GM21717 (cell line): Measurements from ENCODE around the gene RFT1.
"Not testable (repeated sequence)": the region's sequence is repeated elsewhere in the genome, so short reads cannot be mapped to it uniquely, and the experiment has no call there.

ENCODE experiments used
- ATAC-seq: cut with Tn5 transposase; IDR thresholded peaks from one replicate; pipeline ENCODE4 v1.9.1; 2021; ENCODE audit warnings: mild to moderate bottlenecking, moderate library complexity; ENCODE audit not compliant: unreplicated experiment

RFT1 gene

DNA sequence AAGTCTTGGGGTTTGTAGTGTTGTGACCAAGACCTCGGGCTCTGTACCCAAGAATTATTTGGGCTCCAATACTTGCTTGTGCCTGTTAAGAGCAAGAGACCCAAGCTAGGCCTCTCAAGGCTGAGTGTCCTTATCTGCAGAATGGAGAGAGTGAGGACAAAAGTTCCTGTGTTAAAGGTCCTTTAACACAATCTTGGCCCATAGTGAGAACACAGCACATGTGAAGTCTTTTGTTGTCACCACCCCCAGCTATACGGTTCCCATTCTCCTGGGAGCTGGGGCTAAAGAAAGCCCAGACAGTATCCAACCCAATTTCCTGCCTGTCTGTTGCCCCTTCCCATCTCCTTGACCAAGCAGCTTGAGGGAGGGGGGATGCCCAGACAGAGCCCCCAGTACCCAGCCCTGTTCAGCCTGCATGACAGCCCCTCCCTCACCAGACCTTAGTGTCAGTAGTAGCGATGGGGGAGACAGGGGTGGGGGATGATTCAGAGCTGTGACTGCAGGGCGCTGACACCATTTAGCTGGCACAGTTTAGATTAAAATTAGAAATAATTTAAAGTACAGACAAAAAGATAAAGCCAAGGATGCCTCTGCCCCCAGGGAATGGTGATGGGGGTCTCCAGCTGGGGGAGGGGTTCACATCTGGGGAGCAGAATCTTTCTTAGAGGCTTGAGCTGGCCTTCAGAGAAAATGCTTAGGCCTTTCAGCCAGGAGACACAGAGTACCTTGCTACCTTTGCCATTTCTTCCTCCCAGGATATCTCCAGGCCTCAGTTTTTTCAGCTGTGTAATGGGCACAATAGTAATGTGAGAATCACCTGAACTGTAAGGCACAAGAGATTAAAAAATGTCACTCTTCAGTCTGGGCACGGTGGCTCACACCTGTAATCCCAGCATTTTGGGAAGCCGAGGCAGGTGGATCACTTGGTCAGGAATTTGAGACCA, 33.5 kb upstream of the RFT1 start:
- ATAC-seq, result no peak

DNA sequence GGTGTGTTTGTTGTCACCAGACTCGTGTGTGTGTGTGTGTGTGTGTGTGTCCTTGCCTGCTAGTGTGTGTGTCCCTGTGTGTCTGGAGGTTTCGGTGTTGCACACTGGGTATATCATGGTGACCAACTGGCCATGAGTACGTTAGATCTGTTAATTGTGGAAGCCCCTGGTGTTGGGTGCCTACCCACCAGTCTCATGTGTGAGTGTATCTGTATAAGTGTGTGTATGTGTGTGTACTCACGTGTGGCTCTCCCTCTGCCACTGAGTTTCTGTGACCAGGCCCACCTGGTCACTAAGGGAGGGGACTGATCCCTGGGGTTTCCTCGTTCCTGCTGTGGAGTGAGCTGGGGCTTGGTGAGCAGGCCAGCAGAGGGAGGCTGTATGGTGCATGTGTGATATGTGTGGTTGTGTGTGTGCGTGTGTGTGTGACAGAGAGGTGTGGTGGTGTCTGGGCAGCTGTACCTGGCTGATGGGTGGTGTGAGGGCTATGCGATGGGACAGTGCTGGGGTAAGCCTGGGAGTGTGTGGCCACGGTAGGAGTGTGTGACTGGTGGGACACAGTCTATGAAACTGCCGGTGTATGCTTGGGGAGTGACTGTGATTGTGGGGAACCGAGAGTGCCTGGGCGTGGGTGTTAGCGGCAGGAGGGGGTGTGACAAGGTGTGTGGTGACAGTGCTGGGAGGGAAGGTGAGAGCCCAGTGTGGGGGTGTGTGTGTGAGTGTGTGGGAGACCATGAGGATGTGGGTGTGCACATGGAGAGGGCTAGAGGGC, 32.6 kb upstream of the RFT1 start:
- ATAC-seq, result peak; percentile 33

DNA sequence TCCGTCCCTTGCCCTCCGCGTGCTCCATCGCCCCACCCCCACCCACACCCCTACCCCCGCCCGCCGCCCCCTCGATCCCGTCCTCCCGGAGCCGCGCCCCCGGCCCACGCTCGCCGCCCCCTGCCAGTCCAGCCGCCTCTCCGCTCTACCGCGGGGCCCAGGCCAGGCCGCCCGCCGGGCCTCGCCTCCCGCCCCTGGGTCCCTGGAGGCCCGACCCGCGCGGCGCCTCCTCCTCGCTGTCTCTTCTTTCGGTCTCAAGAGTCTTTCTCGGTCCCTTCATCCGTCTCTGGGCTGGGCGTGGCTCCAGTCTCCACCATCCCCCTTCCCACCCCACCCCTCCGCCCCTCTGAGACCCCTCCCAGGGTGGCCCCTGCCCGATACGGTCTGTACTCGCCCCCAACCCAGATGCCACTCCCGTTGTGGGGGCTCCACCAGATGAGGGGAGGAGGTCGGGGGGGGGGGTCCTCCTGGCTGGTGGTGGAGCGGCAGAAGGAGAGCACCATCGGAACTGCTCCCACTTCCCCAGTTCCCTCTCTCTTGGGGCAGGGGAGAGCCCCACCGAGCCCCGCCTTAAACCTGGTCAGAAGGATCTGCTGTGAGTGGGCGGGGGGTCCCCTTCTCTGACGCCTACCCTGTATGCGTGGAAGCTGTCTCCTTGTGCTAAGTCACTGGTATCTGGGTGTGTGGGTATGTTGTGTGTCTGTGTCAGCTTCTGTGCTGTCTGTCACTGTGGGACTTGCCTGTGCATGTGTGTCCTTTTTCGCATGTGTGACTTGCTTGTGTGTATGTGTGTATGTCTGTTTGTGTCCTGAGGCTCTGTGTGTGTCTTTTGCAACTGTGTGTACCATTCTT, 31.8 kb upstream of the RFT1 start:
- ATAC-seq, result peak; percentile 30

DNA sequence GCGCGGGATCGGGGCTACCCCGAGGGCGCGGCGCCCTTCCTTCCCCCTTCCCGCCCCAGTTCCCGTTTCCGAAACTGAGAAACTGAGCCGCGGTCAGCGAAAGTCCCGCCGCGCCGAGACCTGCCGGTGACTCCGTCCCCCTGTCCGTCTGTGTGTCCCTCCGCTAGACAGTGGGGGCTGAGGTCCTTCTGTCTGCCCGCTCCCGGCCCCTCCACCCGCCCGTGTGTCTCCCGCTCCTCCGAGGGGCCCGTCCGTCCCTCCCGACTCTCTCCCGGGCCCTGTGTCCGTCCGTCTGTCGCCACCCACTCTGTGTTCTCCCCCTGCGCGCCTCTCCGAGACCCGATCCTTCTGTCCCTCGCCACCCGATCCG, 31.2 kb upstream of the RFT1 start:
- ATAC-seq, result peak; percentile 7

DNA sequence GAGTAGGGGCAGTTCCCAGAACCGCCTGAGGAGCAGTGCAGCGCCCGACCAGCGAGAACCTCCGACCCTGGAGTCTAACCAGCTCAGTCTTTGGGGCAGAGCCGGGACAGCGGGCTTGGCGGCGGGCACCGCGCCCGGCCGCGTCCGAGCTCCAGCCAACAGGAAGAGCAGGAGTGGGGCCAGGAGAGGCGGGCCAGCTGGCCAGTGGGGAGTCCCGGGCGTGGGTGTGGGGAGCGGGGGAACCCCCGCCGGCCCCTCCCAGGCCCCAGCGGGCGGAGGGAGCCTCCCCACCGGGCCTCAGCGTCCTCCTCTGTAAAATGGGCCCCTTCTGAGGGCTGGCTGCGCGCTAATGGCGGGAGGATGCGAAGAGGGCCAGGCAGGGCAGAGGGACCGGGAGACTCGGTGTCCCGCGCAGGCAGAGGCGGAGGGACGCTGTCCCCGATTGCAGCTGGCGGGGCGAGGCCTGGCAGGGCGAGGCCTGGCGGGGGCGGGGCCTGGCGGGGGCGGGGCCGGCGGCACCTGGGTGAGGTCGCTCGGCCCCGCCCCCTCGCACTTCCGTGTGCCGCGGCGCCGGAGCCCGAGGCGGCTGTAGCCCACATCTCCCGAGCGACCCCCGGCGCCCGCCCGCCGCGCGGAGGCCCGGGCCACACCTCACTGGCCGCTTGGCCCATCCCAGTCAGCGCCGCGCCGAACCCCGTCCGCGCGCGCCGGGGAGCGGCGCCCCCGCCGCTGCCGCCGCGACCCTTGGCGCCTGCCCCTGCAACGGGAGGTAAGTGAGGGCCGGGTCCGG, 30.6 kb upstream of the RFT1 start, which contains the start of gene PRKCD:
Gene PRKCD (plus strand): TSS at position 550 of the 790 bp plus-strand sequence. CDS start 17,214 bp downstream, outside the sequence.
- peak; percentile 40 for ATAC-seq

DNA sequence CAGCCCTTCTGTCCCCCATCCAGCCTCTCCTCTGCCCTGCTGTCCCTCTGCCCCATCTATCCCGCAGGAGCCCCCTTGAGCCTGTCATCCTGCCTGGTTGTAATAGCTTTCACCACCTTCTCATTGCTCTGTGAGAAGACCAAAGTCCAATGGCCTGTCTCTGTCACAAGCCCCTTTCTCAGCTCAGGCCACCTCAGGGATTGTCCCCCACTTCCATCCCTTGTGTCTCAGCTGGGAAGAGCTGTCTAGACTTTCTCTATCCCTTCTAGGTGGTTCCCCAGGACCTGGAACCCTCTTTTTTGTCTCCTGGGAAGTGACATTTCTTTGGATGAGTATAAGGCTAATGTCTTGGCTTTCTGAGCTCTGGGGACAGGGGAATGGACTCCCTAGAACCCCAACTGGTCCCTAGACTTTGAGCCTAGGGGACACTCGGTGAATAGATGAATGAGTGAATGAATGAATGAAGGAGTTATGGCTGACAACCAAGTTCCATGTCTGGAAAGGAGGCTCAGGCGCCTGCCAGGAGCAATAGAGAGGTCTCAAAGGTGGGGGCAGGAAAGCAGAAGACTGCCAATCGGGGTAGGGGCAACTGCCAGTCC, 29.9 kb upstream of the RFT1 start:
- no peak for ATAC-seq

DNA sequence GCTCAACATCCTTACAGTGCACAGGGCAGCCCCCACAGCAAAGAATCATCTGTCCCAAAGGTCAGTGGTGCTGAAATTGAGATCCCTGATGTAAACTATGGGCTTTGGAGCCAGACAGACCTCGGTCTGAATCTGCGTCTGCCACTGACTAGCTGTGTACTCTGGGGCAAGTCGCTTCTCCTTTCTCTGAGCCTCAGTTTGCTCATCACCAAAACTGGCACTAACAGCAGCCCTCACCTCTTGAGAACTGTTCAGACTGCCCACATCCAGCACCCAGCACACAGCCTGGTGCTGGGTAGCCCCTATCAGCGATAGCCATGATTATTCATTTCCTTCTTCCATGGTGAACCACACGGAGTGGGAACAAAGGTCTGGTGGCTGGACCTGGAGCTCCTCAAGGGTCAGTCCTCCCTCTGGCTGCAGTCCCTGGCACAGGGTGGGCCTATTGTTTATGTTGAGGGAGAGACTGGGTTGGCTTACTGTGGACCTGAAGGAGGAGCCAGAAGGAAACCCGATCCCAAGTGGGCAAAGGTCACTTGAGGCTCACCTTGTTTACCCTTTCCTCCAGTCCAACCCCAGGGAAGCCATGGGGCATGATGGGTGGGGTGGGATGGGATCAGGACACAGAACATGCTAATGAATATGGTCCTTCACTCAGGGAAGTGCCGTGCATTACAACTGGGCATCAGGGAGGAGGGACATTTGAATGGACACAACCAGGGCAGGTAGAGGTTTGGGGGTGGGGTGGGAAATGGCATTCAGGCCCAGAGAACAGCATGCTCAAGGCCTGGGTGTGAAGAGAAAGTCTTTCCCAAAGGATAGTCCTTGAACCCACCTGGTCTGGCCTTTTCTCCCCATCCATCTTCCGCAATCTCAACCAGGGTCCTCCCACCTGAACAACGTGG, 29.2 kb upstream of the RFT1 start:
- ATAC-seq, result no peak

DNA sequence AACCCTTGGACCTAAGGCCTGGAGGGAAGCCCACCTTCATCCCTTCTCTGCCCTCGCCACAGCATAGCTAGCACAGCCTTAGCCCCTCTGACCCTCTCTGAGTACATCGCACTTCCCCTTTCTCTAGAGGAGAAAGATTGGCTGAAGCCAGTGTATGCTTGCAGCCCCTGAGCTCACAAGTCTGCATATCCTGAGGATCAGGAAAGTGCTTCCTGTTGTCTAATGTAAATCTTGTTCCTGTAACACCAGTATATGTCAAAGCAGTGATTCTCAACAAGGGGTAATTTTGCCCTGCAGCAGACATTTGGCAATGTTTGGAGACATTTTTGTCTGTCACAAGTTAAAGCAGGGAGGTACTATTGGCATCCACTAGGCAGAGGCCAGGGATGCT, 28.5 kb upstream of the RFT1 start:
- ATAC-seq, result no peak

DNA sequence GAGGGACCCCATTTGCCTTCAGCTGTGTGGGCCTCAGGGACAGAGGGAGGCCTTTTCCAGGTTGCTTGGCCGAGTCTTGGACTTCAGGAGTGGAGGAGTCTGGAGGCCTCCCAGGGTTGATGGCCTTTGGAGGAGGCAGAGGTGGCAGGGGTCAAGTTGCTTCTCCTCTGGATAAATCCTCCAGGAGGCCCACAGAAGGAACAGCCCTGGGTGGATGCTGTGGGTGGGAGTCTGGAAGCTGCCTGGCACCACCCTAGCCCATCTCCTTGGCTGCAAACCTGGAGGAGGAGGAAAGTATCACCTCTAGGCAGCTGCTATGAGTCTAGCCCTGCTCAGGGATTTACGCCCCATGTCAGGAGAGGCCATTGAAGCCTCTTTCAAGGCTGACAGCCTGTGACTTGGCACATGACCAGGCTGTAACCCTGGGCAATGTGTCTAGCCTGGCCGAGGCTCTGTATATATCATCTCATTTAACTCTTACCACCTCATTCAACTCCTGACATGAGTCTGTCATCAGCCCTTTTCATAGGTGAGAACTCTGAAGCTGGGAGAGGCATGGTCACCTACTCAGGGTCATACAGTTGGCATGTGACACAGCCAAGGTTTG, 27.8 kb upstream of the RFT1 start:
- no peak for ATAC-seq

DNA sequence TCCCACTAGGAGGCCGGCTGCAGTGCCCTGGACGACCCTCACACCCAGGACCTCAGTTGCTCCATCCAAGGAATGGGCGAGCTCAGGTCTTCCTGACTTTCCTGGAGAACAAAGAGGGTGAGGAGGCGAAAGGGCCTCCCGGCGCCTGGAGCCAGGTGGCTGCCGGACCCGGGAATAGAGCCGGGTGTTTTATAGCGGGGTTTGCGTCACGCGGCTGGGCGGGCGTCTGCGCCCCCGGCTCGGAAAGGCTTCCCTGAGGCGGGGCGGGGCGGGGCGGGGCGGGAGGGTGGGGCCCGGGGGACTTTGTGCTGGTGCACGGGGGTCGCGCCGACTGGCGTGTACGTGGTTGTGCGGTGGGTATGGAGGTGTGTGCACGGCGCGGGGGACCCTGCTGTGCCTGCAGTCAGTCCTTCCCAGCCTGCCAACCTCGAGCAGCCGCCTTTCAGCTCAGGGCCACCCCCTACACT, 26.2 kb upstream of the RFT1 start:
- no peak for ATAC-seq

DNA sequence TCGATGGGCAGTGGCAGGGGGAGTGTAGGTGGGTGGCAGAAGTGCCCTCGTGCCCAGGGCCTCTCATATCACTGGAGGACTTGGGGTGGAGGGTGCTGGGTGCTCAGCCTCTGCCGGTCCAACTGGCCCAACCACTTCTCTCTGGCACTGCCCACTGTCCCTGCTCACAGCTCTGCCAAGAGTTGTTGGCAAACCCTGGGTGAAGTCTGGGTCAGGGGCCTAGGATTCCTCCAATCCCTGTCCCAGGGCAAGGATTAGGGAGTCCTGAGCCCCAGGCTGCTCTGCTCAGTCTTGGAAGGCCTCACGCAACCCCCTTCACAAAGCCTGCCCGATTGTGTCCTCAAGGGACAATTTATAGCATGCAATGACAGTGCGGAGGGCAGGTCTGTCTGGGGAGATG, 25.5 kb upstream of the RFT1 start:
- no peak for ATAC-seq

DNA sequence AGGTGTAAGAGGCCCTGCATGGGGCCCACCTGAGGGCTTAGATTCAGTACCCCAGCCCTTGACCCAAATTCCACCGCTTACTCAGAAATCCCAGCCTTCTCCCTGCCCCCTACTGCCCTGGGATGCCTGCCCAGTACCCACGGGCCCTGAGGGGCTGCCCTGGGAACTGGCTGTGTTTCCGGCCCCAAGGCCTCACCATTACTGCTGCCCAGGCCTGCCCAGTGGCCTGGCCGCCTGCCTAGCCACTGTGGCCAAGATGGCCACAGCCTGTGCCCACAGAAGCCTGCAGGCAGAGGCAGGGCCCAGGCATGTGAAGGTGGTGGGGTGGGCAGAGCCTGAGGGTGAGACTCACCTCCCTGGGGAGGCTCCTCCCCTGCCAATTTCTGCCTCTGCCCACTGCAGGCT, 24.6 kb upstream of the RFT1 start:
- no peak for ATAC-seq

DNA sequence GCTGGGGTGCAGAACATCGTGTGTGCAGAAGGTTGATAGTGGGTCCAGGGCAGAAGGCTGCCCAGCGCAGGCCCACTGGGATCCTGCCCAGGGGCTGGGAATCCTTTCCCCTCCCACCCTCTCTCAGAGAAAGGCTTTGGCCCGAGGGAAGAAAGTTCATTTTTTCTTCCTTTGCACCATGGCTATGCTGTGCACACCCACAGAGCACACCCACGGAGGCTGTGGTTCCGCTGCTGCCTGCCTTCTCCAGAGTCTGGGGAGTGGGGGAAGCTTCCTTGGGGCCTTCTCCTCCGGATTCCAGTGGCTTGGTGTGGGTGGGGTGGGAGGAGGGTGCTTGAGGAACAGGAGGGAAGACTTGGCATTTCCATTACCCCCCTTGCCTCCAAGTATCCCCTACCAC, 23.7 kb upstream of the RFT1 start:
- ATAC-seq, result no peak

DNA sequence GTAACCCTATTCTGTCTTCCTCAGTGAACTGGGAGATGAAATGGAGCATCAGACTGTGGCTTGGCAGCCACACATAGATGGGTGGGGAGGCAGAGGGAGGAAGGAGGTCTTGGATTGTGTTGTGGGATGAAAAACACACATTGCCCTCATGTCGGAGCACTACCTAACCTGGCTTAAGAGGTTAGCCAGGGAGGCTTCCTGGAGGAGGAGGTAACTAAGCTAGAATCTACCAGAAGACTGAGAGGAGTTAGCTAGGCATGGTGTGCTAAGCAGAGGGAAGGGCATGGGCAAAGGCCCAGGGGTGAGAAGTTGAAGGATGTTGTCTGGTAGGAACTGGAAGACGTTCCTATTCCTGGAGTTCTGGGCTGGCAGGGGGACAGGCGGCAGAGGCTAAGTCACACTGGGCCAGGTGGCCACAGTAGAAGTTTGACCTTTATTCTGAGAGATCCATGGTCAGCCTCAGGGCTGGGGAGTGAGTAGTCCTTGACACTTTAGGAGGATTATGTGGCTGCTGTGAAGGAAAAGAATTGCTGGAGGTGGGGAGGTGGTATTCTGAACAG, 23.1 kb upstream of the RFT1 start:
- no peak for ATAC-seq

DNA sequence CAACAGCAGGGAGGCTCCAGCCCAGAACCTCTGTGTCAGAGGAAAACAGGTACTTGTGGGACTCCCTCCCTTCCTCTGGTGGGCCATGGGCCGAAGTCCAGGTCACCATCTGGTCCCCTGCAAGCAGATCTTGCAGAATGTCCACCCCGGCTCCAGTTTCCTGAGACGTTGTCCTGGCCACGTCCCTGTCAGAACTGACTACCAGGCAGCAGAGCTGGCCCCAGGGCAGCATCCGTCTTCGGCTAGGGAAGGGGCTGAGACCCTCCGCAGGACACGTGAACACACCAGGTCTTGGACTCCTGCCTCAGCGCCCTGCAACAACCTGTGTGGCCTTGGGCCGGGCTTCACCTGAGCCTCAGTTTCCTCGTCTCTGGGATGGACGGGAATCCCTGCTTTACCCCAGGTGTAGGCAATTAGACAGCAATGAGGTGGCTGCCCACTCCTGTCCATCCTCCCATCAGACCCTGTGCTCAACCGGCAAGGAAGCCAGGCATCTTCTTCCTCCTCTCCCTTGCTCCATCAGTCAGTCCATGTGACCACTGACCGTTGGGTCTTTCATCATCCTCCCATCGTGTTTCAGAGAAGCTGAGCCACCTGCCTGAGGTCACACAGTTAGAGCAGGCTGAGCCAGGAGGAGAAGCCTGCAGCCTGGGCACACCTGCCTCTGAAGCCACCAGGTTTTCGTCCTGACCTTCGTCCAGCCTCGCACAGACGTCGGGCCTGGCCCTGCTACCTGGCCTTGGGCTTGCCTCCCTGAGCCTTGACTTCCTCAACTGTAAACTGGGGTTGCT, 21.8 kb upstream of the RFT1 start:
- ATAC-seq, result no peak

DNA sequence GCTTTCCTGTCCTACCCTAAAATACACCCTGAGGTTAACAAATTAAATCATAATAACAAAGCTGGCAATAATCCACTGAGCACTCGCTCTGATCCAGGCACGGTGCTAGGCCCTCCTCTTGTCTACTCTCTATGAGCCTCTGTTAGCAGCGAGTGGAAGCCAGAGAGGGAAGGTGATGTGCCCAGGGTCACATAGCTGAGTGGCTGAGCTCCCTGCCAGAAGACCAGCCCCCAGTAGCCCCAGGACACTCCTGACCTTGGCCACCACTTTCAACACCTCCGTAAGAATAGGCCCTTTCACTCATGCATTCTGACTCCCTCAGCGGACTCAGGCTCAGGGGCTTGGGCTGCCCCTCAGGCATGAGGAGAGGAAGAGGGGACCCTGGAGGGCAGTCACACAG, 21.2 kb upstream of the RFT1 start:
- no peak for ATAC-seq

DNA sequence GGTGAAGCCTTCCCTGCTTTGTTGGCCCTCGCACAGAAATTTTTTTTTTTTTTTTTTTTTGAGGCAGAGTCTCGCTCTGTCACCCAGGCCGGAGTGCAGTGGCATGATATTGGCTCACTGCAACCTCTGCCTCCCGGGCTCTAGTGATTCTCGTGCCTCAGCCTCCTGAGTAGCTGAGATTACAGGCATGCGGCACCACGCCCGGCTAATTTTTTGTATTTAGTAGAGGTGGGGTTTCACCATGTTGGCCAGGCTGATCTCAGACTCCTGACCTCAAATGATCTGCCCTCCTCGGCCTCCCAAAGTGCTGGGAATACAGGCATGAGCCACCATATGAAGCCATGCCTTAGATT, 20.8 kb upstream of the RFT1 start:
- ATAC-seq, result not testable (repeated sequence)
